Astrocyte (in vitro differentiated cells and primary cell): ENCODE results near the gene ANKRD33B.

Experiments used
- CTCF ChIP-seq: IDR thresholded peaks from 2 replicates; pipeline ENCODE4 v1.5.1; 2011; ENCODE audit warnings: low read depth, mild to moderate bottlenecking, inconsistent platforms, low read length, moderate library complexity; ENCODE audit not compliant: insufficient read depth
- EZH2 ChIP-seq: IDR thresholded peaks from 2 replicates; pipeline ENCODE4 v1.6.1; 2012; ENCODE audit warnings: mild to moderate bottlenecking, low read length, inconsistent platforms; ENCODE audit not compliant: insufficient read depth

DNA sequence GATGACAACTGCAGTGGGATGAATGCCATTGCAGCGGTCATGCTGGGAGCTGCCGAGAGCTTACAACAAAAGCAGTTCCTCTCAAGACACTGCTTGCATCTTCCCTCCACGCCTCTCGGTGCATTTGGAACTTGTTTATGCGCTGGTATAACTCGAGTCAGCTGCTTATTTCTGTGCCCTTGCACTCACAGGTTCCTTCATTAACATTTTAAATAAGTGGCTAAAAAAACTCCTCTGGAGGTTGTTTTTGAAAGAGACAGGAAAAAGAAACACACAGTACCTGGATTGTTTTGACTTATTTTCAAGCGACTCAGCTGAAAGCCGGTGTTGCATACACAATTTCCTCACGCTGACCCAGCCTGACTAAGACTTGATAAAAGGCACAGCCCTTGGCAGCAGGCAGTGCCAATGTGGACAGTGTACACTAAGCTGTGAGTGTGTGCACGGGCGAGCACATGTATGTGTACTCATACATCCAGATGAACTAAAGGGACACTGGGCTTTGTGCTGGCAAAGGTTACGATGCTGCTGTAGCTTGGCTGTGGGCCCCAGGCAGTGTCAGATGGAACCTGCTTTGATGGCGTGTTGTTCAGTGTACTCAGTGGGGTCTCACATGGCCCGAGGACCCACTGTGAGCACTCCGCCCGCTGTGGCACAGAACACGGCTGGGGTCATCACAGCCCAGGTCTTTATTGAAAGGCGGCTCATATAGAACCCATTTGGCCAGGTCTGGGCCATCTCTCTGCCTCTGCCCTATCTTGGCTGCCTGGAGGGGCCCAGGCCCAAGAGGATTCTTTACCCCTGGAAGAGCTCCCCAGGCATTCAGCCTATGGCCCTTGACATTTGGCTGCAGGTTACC lies 92.3 kb downstream of the ANKRD33B start:
- TF ChIP-seq CTCF (no peak), EZH2 (no peak)
